Fibroblast of the aortic adventitia (primary cell): Measurements from ENCODE around the gene DGCR6L. TPM values are rescaled to one million over a fixed set of nuclear protein-coding genes. Genes with fewer than 3 reads are reported as not detected.
"Not testable (repeated sequence)": the region's sequence is repeated elsewhere in the genome, so short reads cannot be mapped to it uniquely, and the experiment has no call there.

ENCODE experiments used
- DNase-seq: peaks from one replicate; pipeline ENCODE4 v3.0.0-alpha.2; 2010; ENCODE audit warnings: low read depth
- H3K4me3 ChIP-seq: 2 replicates; pipeline ENCODE4 v1.5.1; 2011; ENCODE audit warnings: low read depth, mild to moderate bottlenecking, control low read depth, low read length, moderate library complexity
- total RNA-seq: library from RNA; depleted of rRNA; stranded (reverse); fragments of >200 nt; gene quantifications from 2 replicates; pipeline ENCODE4 v1.2.3, GENCODE V29; 2012; ENCODE audit warnings: low replicate concordance
- TF ChIP-seq, protein P1 (sequence below): IDR thresholded peaks from 2 replicates; pipeline ENCODE4 v1.5.1; 2011; ENCODE audit warnings: mild to moderate bottlenecking, low read length, control low read depth, inconsistent platforms; ENCODE audit not compliant: insufficient read depth

DGCR6L gene
- total RNA-seq, 1 donor = 58.2 TPM

DNA sequence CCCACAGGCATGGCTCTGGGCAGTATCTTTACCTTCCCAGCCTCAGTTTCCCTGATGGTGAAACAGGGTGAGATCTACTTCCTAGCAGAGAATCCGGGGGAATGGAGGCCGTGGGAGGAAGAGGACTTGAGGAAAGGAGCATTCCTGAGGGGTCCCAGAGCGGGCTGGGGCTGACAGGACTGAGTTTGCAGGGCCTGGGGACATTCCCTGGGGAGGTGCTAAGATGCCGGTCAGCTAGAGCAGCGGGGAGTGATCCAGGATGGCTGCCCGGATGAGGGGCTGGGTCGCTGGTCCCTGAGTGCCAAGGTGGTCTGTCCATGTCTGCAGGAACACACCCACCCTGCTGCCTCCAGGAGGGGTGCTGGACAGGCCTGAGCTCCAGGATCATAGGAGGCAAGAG lies 43.4 kb downstream of the DGCR6L start:
- DNase-seq = no peak
- TF ChIP-seq, protein P1, sequence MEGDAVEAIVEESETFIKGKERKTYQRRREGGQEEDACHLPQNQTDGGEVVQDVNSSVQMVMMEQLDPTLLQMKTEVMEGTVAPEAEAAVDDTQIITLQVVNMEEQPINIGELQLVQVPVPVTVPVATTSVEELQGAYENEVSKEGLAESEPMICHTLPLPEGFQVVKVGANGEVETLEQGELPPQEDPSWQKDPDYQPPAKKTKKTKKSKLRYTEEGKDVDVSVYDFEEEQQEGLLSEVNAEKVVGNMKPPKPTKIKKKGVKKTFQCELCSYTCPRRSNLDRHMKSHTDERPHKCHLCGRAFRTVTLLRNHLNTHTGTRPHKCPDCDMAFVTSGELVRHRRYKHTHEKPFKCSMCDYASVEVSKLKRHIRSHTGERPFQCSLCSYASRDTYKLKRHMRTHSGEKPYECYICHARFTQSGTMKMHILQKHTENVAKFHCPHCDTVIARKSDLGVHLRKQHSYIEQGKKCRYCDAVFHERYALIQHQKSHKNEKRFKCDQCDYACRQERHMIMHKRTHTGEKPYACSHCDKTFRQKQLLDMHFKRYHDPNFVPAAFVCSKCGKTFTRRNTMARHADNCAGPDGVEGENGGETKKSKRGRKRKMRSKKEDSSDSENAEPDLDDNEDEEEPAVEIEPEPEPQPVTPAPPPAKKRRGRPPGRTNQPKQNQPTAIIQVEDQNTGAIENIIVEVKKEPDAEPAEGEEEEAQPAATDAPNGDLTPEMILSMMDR = no peak
- H3K4me3 ChIP-seq = no peak overlapping the region

DNA sequence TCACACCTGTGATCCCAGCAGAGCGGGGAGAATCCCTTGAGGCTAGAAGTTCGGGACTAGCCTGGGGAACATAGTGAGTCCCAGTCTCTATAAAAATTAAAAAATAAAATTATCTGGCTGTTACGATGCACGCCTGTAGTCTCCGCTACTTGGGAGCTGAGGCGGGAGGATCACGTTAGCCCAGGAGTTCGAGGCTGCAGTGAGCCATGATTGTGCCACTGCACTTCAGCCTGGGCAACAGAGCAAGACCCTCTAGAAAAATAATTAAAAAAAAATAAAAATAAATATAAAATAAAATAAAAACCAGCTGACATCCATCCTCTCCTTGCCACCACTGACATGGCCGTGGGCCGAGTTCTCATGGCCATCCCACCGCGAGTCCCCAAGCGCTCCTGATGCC lies 44.0 kb downstream of the DGCR6L start:
- TF ChIP-seq, protein P1 = no peak
- H3K4me3 ChIP-seq = no peak overlapping the region
- DNase-seq = no peak

DNA sequence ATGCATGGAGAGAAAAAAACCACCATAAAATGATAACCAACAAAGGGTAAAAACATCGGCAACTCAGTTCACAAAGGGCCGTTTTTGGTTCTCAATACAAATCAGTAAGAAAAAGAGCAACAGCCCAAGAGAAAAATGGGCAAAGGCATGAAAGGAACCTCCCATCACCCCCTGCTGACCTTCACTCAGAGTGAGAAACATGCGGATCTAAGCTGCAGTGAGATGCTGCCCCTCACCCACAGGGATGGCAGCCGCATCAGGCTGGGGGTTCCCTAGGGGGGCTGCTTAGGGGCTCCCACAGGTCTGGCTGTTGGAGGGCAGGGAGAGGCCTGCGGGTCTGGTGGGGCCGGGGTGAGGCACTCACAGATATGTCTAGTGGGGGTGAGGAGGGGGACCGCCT lies 44.5 kb downstream of the DGCR6L start:
- not testable (repeated sequence) for DNase-seq

DNA sequence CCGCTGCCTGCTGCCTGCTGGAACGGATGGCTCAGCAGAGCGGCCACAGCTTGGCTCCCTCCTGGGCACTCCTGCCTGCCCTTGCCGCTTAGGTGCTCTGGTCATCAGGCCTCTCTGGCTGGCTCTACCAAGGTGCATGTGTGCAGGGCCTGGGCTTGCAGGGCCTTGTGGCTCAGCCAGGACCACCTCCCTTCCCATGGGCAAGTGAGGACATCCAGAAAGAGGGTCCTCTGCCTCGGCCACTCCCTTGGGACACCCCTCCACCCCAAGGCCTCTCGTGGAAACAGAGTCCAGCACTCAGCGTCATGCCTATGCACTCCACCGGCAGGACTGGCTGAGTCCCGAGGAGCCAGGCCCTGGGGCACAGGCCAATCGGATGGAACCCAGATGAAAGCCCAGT lies 45.5 kb downstream of the DGCR6L start:
- DNase-seq, H3K4me3 ChIP-seq: not testable (repeated sequence)

More for the DNA sequence above, 44.5 kb downstream of the DGCR6L start:
- not testable (repeated sequence) for H3K4me3 ChIP-seq

DNA sequence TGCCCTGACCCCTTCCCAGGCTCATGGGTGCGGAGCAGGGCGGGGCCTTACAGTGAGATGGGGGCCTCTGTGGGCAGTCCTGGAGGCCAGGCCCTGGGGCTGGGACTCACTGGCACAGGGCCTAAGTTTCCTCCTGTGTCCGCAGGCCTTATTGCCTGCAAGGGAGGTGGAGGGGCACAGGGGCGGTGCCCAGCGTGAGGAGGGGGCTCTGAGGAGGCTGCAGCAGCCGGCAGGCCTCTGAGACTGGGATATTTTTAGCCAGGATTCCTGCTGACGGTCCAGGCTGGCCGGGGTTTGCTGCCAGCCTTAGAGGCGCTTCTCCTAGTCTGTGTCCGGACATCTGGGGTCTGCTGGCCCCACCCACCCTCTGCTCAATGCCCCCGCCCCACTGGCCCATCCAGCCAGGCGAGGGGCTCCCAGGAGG lies 46.1 kb downstream of the DGCR6L start:
- TF ChIP-seq, protein P1 = no peak
- no peak overlapping the region for H3K4me3 ChIP-seq
- no peak for DNase-seq

DNA sequence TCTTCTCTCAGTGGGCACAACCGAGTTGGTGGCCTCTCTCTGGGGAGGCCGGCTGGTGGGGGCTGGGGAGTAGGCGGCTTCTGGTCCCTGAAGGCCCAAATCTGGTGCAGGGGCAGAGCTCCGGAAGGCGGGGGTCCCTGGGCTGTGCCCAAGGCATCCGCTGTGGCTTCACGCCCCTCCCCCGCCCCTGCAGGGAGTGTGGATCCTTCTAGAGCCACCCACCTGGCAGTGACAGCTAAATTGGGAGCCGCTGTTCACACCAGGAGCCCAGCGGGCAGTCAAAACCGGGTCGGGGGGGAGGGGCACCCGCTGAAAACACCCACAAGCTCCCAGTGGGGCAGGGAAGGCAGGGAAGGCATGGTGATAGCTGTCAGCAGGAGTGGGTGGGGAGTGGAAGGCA lies 47.2 kb downstream of the DGCR6L start:
- TF ChIP-seq, protein P1 = no peak
- DNase-seq = no peak
- H3K4me3 ChIP-seq = no peak overlapping the region

DNA sequence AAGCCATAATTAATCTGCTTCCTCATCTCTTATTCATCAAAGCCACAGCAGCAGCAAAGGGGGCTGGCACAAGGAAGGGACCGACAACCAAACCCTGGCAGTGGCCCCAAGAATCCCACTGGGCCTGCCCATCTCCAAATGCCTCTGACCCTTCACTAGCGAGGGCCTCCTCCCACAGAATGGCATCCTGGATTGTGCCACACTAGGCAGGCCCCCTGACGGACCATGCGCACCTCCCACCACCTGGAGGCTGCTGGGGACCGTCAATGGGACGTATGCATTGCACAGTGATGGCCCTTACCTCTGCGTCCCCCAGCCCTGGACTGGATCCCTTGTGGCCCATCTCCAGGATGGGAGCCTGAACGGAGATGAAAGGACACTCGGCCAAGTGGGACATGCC lies 47.7 kb downstream of the DGCR6L start:
- TF ChIP-seq, protein P1 = no peak
- DNase-seq = no peak

DNA sequence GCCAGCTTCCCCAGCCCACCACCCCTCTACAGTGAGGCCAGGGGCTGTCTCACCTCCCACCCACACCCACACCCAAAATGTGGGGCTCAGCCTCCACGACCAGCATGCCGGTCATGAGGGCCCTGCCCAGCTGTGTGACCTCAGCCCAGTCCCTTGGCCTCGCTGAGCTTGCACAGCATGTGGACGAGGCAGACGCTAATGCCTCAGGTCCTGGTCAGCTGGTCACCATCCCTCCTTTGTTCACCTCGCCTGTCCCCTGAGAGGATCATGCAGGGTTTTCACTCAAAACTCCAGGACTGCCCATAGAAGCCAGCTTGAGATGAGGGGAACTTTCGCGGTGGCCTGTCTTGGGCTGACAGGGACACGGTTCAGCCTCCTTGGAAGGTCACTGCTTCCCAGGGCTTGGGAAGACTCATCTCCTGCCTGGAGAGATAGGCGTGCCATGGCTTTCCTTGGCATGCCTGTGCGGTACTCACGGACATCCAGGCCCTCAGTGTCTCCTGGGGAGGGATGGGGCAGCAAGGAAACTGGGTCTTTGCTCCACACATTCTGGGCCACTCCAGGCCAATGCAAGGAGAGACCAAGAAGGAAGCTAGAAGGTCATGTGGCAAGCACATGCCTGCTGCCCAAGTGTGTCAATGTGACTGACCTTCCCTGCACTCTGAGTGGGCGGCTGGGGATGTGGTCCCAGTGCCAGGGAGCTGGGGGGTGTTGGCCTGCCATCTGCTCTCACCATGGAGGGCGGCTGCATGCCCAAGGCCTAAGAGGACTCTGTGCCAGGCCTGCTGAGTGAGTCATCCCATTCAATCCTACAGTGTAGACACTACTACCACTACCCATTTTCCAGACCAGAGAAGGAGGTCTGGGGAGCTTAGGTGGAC lies 48.5 kb downstream of the DGCR6L start:
- DNase-seq = no peak
- TF ChIP-seq, protein P1 = no peak
- no peak overlapping the region for H3K4me3 ChIP-seq

More for the DNA sequence above, 47.7 kb downstream of the DGCR6L start:
- H3K4me3 ChIP-seq = no peak overlapping the region

DNA sequence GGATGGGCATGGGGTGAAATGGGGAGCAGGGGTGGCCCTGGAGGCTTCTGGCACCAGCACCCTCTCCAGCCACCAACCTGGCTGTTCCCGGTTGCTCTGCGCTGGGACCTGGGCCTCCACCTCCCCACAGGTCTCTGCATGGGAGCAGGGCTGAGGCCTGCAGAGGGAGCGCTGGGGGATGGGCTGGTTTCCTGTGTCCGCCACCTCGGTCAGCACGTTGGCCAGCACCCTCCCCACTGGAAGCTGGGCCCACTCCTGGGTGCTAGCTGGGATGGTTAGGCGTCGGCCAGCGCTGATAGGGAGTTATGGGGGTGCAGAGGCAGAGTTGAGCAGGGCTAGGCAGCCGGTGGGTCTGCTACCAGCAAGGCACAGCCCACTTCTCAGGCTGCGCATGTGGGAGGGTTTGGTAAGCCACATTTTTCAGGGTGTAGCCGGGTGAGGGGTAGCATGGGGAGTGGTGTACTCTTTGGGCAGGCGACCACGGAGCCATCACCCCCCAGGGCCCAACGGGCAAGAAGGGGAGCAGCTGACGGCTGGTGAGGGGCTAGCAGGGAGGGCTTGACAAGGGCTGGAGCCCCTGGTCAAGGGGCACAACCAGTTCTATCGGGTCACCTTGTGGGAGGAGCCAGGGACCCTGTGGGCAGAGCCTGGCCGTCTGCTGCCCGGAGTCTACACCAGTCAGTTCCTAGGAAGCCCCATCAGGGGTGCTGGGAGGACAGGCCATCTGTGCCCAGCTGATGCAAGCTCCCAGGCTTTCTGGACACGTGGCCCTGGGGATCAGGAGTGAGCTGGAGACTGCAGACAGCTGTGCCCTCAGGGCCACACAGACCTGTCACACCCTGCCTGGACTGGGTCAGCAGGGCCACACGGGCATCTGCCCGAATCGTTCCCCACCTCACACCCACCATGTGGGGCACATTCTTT lies 49.4 kb downstream of the DGCR6L start:
- not testable (repeated sequence) for DNase-seq, H3K4me3 ChIP-seq

DNA sequence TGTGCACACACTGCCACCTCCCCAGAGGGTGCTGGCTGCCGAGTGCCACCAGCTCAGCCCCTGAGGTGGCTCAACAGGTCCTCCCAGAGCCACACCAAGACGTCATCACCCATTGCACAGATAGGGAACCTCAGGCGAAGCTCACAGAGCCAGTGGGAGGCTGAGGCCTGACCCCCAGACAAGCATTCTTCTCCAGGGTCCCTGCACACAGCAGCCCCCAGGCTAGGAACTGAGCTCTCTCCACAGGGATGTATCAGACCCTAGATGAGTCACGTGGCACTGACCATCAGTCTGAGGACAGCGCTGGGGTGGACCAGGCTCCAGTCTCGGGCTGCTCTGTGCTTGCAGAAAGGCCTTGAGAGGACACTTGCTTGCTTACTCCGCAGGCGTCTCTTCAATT lies 50.2 kb downstream of the DGCR6L start:
- not testable (repeated sequence) for H3K4me3 ChIP-seq, DNase-seq
